ENCODE data around the gene NKIRAS1. TPM values are rescaled to one million over a fixed set of nuclear protein-coding genes. Genes with fewer than 3 reads are reported as not detected.

NKIRAS1 gene
- total RNA-seq, 1 experiment from 2014 or later = 12.0 TPM

DNA sequence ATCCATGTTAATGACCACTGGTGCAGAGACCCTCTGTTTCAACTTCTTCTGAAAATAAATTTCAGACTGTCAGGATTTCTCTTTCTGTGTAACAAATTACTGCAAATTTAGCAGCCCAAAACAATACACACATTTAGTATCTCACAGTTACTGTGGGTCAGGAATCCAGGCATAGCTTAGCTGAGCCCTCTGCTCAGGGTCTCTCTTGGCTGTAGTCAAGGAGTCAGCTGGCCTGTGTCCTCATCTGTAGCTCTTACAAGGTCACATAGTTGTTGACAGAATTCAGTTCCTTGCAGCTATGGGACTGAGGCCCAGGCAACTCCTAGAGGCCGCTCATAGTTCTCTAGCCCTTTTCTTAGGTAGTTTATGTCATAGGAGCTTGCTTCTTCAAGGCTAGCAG lies 51.9 kb downstream of the NKIRAS1 start:
- peaks cover 46% of the 10 kb centered on the region for H3K79me2 ChIP-seq (ENCODE audit: insufficient read depth, low read length)
- H3K27me3 ChIP-seq (ENCODE audit: insufficient read depth, low read length) = no peaks in the 10 kb centered on the region
- no peak overlapping the region for H3K9ac ChIP-seq (ENCODE audit: low read length)
- H3K36me3 ChIP-seq (ENCODE audit: control insufficient read depth in 1 of 2, insufficient read depth in 2 of 2, low read length in 2 of 2) = no peaks in the 10 kb centered on the region; a peak in 1 of 4 replicates
- ChIA-PET CTCF (interaction anchor here (1.3 to 1.9 kb wide), 2 partner anchors 24 to 31 kb away, joined by 4 to 5 read pairs; no protein-coding TSS in a partner anchor), POLR2A (no interaction called here), RAD21 (ENCODE audit: low non-redundant PET in 1 of 2, low total read pairs in 2 of 2, uncharacterized antibody in 2 of 2, unreplicated experiment in 2 of 2) (no interaction called here)
- DNase-seq (ENCODE audit: low read depth, low spot score) = no peak
- no peaks in the 10 kb centered on the region for H4K20me1 ChIP-seq (ENCODE audit: insufficient read depth)
- no peak overlapping the region for H3K4me3 ChIP-seq (replicated peaks in 1 of 2; ENCODE audit: low read depth in 1 of 2, low read length in 2 of 2)
- no peak overlapping the region for H3K27ac ChIP-seq (ENCODE audit: low read depth, low read length)
- no peaks in the 10 kb centered on the region for H3K9me3 ChIP-seq (ENCODE audit: control insufficient read depth in 1 of 2, insufficient read depth in 1 of 2, low read depth in 1 of 2, low read length in 2 of 2)
- H3K4me2 ChIP-seq (ENCODE audit: low read length) = no peak overlapping the region
- ATAC-seq = no peak
- intact Hi-C loops (cut with micrococcal nuclease) = no loop called here
- H3K4me1 ChIP-seq (ENCODE audit: control insufficient read depth in 1 of 2, insufficient read depth in 2 of 2, low read length in 2 of 2) = peaks cover 13 to 14% of the 10 kb centered on the region in 2 experiments; a peak in 3 of 4 replicates
- no peaks in the 10 kb centered on the region for H3K9me2 ChIP-seq (ENCODE audit: insufficient read depth)
- no peak overlapping the region for H2AFZ ChIP-seq (ENCODE audit: low read depth, low read length, poor library complexity, severe bottlenecking)
- no TSS peak for BruUV-seq (replicated peaks)
- no peak for TF ChIP-seq POLR2A (IDR thresholded peaks at IDR 0.05; ENCODE audit: borderline replicate concordance, extremely low read depth, insufficient read depth, insufficient read length)
- TF ChIP-seq, protein P1, sequence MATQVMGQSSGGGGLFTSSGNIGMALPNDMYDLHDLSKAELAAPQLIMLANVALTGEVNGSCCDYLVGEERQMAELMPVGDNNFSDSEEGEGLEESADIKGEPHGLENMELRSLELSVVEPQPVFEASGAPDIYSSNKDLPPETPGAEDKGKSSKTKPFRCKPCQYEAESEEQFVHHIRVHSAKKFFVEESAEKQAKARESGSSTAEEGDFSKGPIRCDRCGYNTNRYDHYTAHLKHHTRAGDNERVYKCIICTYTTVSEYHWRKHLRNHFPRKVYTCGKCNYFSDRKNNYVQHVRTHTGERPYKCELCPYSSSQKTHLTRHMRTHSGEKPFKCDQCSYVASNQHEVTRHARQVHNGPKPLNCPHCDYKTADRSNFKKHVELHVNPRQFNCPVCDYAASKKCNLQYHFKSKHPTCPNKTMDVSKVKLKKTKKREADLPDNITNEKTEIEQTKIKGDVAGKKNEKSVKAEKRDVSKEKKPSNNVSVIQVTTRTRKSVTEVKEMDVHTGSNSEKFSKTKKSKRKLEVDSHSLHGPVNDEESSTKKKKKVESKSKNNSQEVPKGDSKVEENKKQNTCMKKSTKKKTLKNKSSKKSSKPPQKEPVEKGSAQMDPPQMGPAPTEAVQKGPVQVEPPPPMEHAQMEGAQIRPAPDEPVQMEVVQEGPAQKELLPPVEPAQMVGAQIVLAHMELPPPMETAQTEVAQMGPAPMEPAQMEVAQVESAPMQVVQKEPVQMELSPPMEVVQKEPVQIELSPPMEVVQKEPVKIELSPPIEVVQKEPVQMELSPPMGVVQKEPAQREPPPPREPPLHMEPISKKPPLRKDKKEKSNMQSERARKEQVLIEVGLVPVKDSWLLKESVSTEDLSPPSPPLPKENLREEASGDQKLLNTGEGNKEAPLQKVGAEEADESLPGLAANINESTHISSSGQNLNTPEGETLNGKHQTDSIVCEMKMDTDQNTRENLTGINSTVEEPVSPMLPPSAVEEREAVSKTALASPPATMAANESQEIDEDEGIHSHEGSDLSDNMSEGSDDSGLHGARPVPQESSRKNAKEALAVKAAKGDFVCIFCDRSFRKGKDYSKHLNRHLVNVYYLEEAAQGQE (IDR thresholded peaks at IDR 0.05; ENCODE audit: low read depth) = no peak
- no peak for TF ChIP-seq JUND (IDR thresholded peaks at IDR 0.05)
- no peak for TF ChIP-seq CBX3 (IDR thresholded peaks at IDR 0.05; ENCODE audit: low read depth)
- no peak for TF ChIP-seq RAD21 (IDR thresholded peaks at IDR 0.05; ENCODE audit: low read depth)
- TF ChIP-seq EGR1 (IDR thresholded peaks at IDR 0.05; ENCODE audit: low read depth) = no peak
- TF ChIP-seq, protein P2, sequence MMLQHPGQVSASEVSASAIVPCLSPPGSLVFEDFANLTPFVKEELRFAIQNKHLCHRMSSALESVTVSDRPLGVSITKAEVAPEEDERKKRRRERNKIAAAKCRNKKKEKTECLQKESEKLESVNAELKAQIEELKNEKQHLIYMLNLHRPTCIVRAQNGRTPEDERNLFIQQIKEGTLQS (IDR thresholded peaks at IDR 0.05) = no peak
- no peak for TF ChIP-seq EZH2 (IDR thresholded peaks at IDR 0.05)
- no peak for TF ChIP-seq POLR2AphosphoS5 (IDR thresholded peaks at IDR 0.05; ENCODE audit: low read depth, low read length)
- no peak for TF ChIP-seq CEBPB (IDR thresholded peaks at IDR 0.05; ENCODE audit: low read depth)

Measured in HCT116 (cell line).